HepG2 (cell line): ENCODE results near the gene PIF1. TPM values are rescaled to one million over a fixed set of nuclear protein-coding genes. Genes with fewer than 3 reads are reported as not detected.

Experiments used
- DPF2 ChIP-seq: sonication (generic); formaldehyde crosslinking; IDR thresholded peaks from 2 replicates; pipeline ENCODE4 v1.4.0; 2020; ENCODE audit warnings: mild to moderate bottlenecking, low read depth, missing genetic modification reagents, borderline replicate concordance
- GABPA ChIP-seq, 2 experiments: IDR thresholded peaks; 2 replicates each; pipeline ENCODE4 v1.6.1; 2011 to 2016; ENCODE audit warnings: low read depth in 2 of 2, low read length in 1 of 2, missing biosample characterization in 1 of 2, missing genetic modification characterization in 1 of 2
- RFX3 ChIP-seq: IDR thresholded peaks from 2 replicates; pipeline ENCODE4 v1.6.1; 2016; ENCODE audit warnings: missing biosample characterization, missing genetic modification reagents
- THYN1 ChIP-seq: sonication (generic); formaldehyde crosslinking; IDR thresholded peaks from 2 replicates; pipeline ENCODE4 v1.8.1; 2023; ENCODE audit warnings: low read depth, mild to moderate bottlenecking, moderate library complexity, missing genetic modification reagents, borderline replicate concordance
- ZBTB2 ChIP-seq: sonication (generic); formaldehyde crosslinking; IDR thresholded peaks from 2 replicates; pipeline ENCODE4 v1.8.0; 2022; ENCODE audit warnings: low read depth, missing genetic modification reagents
- ZNF317 ChIP-seq: sonication (generic); formaldehyde crosslinking; IDR thresholded peaks from 2 replicates; pipeline ENCODE4 v1.5.0; 2020; ENCODE audit warnings: mild to moderate bottlenecking, missing genetic modification reagents
- ZNF446 ChIP-seq: sonication (generic); formaldehyde crosslinking; IDR thresholded peaks from 2 replicates; pipeline ENCODE4 v1.5.0; 2020; ENCODE audit warnings: mild to moderate bottlenecking, missing genetic modification reagents
- ZNF790 ChIP-seq: sonication (generic); formaldehyde crosslinking; IDR thresholded peaks from 2 replicates; pipeline ENCODE4 v1.8.0; 2022; ENCODE audit warnings: missing genetic modification reagents, mild to moderate bottlenecking, borderline replicate concordance
- polyA plus RNA-seq, 8 experiments: library from polyadenylated mRNA; depleted of rRNA in 3 of 8; stranded (reverse) in 7 of 8; unstranded in 1 of 8; fragments of >200 nt; fragmentation: Illumina TruSeq in 4 of 8; extraction: Trizol in 4 of 8; gene quantifications; 2 replicates each; pipeline versions ENCODE4 v1.2.1 to v1.2.3, GENCODE V29; 2011 to 2016; ENCODE audit warnings: low read depth in 4 of 8, missing spikeins in 1 of 8, mixed read lengths in 1 of 8; ENCODE audit not compliant: insufficient read depth in 1 of 8
- total RNA-seq, 5 experiments: library from RNA; depleted of rRNA; stranded (reverse); fragments of >200 nt; fragmentation: Illumina TruSeq; extraction: Trizol; gene quantifications; 2 replicates each; pipeline ENCODE4 v1.2.3, GENCODE V29; 2016; ENCODE audit warnings: low read depth in 1 of 5
- TF ChIP-seq, protein P1 (sequence below): sonication (generic); formaldehyde crosslinking; IDR thresholded peaks from 2 replicates; pipeline ENCODE4 v1.4.0; 2020; ENCODE audit warnings: low read depth, missing genetic modification reagents

The PIF1 gene
- total and polyA plus RNA-seq, 2 of the 13 experiments (the other 11 are each of a cell fraction or from before 2014, with no cell fraction given): 18.5 to 19.7 TPM

GRCh38 chr15:64816452-64816851, 9.0 kb downstream of the PIF1 start (continued):
- TF ChIP-seq, protein P1, sequence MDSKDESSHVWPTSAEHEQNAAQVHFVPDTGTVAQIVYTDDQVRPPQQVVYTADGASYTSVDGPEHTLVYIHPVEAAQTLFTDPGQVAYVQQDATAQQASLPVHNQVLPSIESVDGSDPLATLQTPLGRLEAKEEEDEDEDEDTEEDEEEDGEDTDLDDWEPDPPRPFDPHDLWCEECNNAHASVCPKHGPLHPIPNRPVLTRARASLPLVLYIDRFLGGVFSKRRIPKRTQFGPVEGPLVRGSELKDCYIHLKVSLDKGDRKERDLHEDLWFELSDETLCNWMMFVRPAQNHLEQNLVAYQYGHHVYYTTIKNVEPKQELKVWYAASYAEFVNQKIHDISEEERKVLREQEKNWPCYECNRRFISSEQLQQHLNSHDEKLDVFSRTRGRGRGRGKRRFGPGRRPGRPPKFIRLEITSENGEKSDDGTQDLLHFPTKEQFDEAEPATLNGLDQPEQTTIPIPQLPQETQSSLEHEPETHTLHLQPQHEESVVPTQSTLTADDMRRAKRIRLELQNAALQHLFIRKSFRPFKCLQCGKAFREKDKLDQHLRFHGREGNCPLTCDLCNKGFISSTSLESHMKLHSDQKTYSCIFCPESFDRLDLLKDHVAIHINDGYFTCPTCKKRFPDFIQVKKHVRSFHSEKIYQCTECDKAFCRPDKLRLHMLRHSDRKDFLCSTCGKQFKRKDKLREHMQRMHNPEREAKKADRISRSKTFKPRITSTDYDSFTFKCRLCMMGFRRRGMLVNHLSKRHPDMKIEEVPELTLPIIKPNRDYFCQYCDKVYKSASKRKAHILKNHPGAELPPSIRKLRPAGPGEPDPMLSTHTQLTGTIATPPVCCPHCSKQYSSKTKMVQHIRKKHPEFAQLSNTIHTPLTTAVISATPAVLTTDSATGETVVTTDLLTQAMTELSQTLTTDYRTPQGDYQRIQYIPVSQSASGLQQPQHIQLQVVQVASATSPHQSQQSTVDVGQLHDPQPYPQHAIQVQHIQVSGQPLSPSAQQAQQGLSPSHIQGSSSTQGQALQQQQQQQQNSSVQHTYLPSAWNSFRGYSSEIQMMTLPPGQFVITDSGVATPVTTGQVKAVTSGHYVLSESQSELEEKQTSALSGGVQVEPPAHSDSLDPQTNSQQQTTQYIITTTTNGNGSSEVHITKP: peak; percentile 83
- TF ChIP-seq ZBTB2 (no peak), RFX3 (CRISPR knock-in tag) (no peak), THYN1 (CRISPR knock-in tag) (no peak), ZNF446 (no peak), ZNF790 (CRISPR knock-in tag) (no peak), DPF2 (CRISPR knock-in tag) (no peak), GABPA (IDR thresholded peaks at IDR 0.05; ENCODE audit: low read depth, low read length) (no peak), GABPA (CRISPR knock-in tag; IDR thresholded peaks at IDR 0.05; ENCODE audit: low read depth) (peak; percentile 24; the same call in 1 of the 2 replicates), ZNF317 (CRISPR knock-in tag) (no peak)
